Prostate gland (tissue), 2 donors: ENCODE measurements around the gene ABHD17B. TPM values are rescaled to one million over a fixed set of nuclear protein-coding genes. Genes with fewer than 3 reads are reported as not detected.
"Not testable (repeated sequence)": the region's sequence is repeated elsewhere in the genome, so short reads cannot be mapped to it uniquely, and the experiment has no call there.

Experiments used
- DNase-seq: peaks from one replicate; pipeline ENCODE4 v3.0.0-alpha.2; 2019; ENCODE audit warnings: low spot score
- H3K27ac ChIP-seq, 2 donors: fragments of 200-600 bp; sonication (generic); 2 replicates each; pipeline ENCODE4 v1.5.1; 2017 to 2019
- H3K27me3 ChIP-seq: fragments of 200-600 bp; sonication (generic); replicated peaks from 2 replicates; pipeline ENCODE4 v1.5.1; 2019; ENCODE audit not compliant: insufficient read depth
- H3K36me3 ChIP-seq, 2 donors: fragments of 200-600 bp; sonication (generic); 1 replicate in 1 of 2; 2 replicates in 1 of 2; pipeline versions ENCODE4 v1.5.1 to v1.8.1; 2017 to 2019
- H3K4me1 ChIP-seq: fragments of 200-600 bp; sonication (generic); replicated peaks from 2 replicates; pipeline ENCODE4 v1.5.1; 2019
- H3K4me3 ChIP-seq, 2 donors: fragments of 200-600 bp; sonication (generic); 2 replicates each; pipeline ENCODE4 v1.5.1; 2017 to 2019
- H3K9me3 ChIP-seq: fragments of 200-600 bp; sonication (generic); 2 replicates; pipeline ENCODE4 v1.5.1; 2017
- POLR2A ChIP-seq: fragments of 450-650 bp; IDR thresholded peaks from one replicate; pipeline ENCODE4 v1.6.1; 2016; ENCODE audit warnings: antibody characterized with exemption, mild to moderate bottlenecking
- POLR2AphosphoS5 ChIP-seq: sonication (generic); formaldehyde crosslinking; IDR thresholded peaks from one replicate; pipeline ENCODE4 v1.6.1; 2017; ENCODE audit warnings: antibody characterized with exemption
- WGBS: methylation state at CpG from one replicate; pipeline ENCODE4 v1.1.5; 2018; 5-methylcytosine and 5-hydroxymethylcytosine counted together
- intact Hi-C: fragments of 100-400 bp; cut with DNase I; formaldehyde crosslinking; loops from one replicate; pipeline ENCODE4 v1.14.2; 2022
- total RNA-seq, 2 donors: library from RNA; depleted of rRNA; stranded (reverse); fragments of >200 nt; gene quantifications; one replicate each; pipeline ENCODE4 v1.1.0, GENCODE V29; 2016
- TF ChIP-seq, protein P1 (sequence below), 4 experiments: fragments of 200-600 bp in 2 of 4; fragments of 450-650 bp in 2 of 4; sonication (generic) in 2 of 4; IDR thresholded peaks; 1 replicate in 3 of 4; 2 replicates in 1 of 4; pipeline ENCODE4 v1.5.1; 2016 to 2019; ENCODE audit warnings: antibody characterized with exemption in 4 of 4, mild to moderate bottlenecking in 2 of 4, moderate library complexity in 2 of 4

The ABHD17B gene
- 10 to 100 TPM; 31.6 to 42.4 TPM for total RNA-seq

GRCh38 chr9:71911061-71911907 is at the start of gene ABHD17B, which contains the start of gene C9orf85:
ABHD17B (minus strand) TSS chr9:71911193; CDS start chr9:71875080, 36,113 bp downstream.
C9orf85 (plus strand) TSS chr9:71911639; CDS start chr9:71911735, 96 bp downstream.
- under 1% methylated on average over 45 of the region's 45 CpGs for WGBS
- no peaks in the 10 kb centered on the region for H3K9me3 ChIP-seq
- H3K4me3 ChIP-seq, result peak within 1 kb of the TSS; percentile 96
- no peaks in the 10 kb centered on the region for H3K27me3 ChIP-seq
- H3K4me1 ChIP-seq, result no peaks in the 10 kb centered on the region
- intact Hi-C loops, result loop anchor here (2.0 kb wide), 1 partner anchor 142 kb away; the partner anchor contains the start of gene CEMIP2
- TF ChIP-seq POLR2A, result peak; percentile 98
- peak; percentile 97 for TF ChIP-seq POLR2AphosphoS5
- TF ChIP-seq, protein P1, sequence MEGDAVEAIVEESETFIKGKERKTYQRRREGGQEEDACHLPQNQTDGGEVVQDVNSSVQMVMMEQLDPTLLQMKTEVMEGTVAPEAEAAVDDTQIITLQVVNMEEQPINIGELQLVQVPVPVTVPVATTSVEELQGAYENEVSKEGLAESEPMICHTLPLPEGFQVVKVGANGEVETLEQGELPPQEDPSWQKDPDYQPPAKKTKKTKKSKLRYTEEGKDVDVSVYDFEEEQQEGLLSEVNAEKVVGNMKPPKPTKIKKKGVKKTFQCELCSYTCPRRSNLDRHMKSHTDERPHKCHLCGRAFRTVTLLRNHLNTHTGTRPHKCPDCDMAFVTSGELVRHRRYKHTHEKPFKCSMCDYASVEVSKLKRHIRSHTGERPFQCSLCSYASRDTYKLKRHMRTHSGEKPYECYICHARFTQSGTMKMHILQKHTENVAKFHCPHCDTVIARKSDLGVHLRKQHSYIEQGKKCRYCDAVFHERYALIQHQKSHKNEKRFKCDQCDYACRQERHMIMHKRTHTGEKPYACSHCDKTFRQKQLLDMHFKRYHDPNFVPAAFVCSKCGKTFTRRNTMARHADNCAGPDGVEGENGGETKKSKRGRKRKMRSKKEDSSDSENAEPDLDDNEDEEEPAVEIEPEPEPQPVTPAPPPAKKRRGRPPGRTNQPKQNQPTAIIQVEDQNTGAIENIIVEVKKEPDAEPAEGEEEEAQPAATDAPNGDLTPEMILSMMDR (IDR thresholded peaks at IDR 0.05), result peak in 1 of 4 experiments; percentile 30
- no peaks in the 10 kb centered on the region for H3K36me3 ChIP-seq
- DNase-seq, result peak; percentile 99
- peak within 1 kb of the TSS; percentile 93 to 95 for H3K27ac ChIP-seq

DNA sequence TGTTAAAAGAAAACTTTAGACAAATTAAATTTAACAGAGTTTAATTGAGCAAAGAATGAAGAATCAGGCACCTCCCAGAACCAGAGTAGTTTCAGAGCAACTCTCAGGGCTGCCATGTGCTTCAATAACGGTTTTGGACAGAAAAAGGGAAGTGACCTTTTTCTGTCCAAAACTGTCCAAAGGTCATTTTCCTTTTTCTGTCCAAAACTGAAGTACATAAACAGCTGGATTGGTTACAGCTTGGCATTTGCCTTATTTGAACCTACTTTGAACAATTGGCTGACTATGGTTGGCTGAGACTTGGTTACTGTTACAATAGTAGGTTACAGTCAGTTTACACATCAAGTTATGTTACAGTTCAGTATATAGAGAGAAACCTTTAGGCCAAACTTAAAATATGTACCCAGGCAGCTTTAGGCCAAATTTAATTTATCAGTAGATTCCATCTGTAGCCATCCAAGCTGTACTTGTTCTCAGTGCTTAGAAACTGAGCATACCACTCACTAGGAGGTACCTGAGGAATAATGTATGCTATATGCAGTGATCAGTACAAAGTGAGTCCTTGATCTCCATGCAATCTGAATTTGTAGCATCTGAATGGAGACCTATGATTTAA is 44.4 kb upstream of the ABHD17B start:
- H3K27me3 ChIP-seq, result no peaks in the 10 kb centered on the region
- H3K9me3 ChIP-seq, result no peaks in the 10 kb centered on the region
- H3K36me3 ChIP-seq, result no peaks in the 10 kb centered on the region
- intact Hi-C loops, result no loop called here
- 78% methylated on average over 1 of the region's 1 CpG for WGBS
- H3K4me3 ChIP-seq, result no peak overlapping the region
- no peak for DNase-seq
- no peaks in the 10 kb centered on the region for H3K4me1 ChIP-seq
- no peak for TF ChIP-seq POLR2A
- no peak for TF ChIP-seq POLR2AphosphoS5
- TF ChIP-seq, protein P1 (IDR thresholded peaks at IDR 0.05), result no peak
- no peak overlapping the region for H3K27ac ChIP-seq

GRCh38 chr9:71954652-71955051 is 43.7 kb upstream of the ABHD17B start:
- DNase-seq, H3K27me3 ChIP-seq, H3K9me3 ChIP-seq, intact Hi-C loops, H3K27ac ChIP-seq, H3K4me1 ChIP-seq, H3K4me3 ChIP-seq, H3K36me3 ChIP-seq: not testable (repeated sequence)
- 76% methylated on average over 2 of the region's 2 CpGs for WGBS

DNA sequence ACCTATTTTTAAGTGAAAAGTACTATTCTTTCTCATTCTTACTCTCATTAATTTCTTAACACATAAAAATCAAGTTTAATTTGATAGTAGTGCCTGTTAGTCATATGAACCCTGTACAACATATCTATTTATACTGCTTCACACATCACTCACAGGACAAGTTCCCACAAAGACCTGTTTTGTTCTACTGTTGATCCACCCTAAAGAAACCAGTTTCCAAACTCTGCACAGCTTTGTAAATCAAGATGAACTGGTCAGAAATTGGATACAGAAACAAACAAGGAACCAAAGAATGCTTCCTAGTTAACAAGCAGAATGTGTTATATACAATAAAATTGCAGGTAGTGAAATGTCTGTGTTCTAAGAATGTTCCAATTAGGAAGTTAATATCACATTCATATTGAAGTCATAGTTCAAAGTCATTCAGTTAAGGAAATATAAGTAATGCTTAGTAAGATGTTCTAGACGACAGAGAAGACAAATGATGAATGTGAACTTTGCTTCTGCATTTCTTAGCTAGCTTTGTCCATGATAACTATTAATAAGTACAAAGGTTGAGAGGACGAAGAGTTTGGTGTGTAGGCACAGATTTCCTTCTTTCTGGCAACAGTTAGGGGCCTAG is 33.9 kb upstream of the ABHD17B start:
- 47% methylated on average over 2 of the region's 2 CpGs for WGBS
- peak; percentile 45 for DNase-seq
- peak overlapping the region; percentile 43 to 65 for H3K27ac ChIP-seq

More for the DNA sequence above, 33.9 kb upstream of the ABHD17B start:
- Histone ChIP-seq H3K27me3 (no peaks in the 10 kb centered on the region), H3K4me1 (no peaks in the 10 kb centered on the region), H3K4me3 (no peak overlapping the region), H3K36me3 (no peaks in the 10 kb centered on the region), H3K9me3 (no peaks in the 10 kb centered on the region)
- TF ChIP-seq, protein P1 (IDR thresholded peaks at IDR 0.05), result no peak
- TF ChIP-seq POLR2A (no peak), POLR2AphosphoS5 (peak; percentile 85)
- intact Hi-C loops, result no loop called here
